ENCODE measurements around the gene LCN2.
A peak's percentile ranks its signal among the peaks of the same experiment; 100 is the strongest.
"Not testable (repeated sequence)": the region's sequence is repeated elsewhere in the genome, so short reads cannot be mapped to it uniquely, and the experiment has no call there.

Gene LCN2

DNA sequence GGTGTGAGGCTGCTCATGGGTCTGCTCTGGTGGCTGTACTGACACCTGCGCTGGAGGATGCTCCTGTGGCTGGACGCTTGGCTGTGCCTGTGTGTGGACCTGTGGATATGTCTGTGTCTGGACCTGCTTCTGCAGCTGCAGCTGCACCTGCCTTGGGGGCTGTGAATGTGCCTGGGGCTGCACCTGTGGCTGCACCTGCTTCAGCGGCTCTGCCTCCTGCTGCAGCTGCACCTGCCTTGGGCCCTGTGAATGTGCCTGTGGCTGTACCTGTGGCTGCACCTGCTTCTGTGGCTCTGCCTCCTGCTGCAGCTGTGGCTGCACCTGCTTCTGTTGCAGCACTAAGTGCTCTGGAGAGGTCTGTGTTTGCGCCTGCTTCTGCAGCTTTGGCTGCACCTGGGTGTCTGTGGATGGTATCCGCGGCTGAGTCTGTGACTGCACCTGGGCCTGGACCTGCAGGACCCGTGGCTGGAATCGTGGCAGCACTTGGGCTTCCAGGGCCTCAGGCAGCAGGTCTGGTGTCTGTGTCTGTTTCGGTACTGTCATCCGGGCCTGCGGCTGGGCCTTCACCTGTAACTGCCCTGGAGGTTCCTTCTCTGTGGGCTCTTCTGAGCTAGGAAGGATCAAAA, 29.7 kb downstream of the LCN2 start:
- DNase-seq (ENCODE audit: low read depth): no peak
- no peak overlapping the region for H3K4me3 ChIP-seq (ENCODE audit: low read length)
- TF ChIP-seq, protein P1, sequence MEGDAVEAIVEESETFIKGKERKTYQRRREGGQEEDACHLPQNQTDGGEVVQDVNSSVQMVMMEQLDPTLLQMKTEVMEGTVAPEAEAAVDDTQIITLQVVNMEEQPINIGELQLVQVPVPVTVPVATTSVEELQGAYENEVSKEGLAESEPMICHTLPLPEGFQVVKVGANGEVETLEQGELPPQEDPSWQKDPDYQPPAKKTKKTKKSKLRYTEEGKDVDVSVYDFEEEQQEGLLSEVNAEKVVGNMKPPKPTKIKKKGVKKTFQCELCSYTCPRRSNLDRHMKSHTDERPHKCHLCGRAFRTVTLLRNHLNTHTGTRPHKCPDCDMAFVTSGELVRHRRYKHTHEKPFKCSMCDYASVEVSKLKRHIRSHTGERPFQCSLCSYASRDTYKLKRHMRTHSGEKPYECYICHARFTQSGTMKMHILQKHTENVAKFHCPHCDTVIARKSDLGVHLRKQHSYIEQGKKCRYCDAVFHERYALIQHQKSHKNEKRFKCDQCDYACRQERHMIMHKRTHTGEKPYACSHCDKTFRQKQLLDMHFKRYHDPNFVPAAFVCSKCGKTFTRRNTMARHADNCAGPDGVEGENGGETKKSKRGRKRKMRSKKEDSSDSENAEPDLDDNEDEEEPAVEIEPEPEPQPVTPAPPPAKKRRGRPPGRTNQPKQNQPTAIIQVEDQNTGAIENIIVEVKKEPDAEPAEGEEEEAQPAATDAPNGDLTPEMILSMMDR (IDR thresholded peaks at IDR 0.05; ENCODE audit: insufficient read depth, low read depth, low read length, missing control alignments): no peak

DNA sequence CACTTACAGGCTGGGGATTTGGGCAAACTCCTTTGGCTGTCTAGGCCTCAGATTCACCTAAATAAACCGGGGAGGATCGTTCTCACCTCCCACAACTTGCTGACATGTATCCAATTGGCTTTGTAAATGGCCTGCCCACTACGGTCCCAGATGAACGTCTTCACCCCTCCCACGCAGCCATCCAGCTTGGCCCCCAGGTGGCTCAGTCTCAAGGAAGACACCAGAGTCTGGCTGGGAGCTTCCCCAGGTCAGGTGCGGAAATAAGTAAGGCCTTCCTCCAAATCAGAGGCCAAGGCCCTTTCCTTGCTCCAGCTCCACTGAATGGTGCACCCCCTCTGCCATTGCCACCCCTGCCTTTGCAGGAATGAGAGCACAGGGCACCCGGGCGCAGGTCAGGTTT, 30.7 kb downstream of the LCN2 start:
- TF ChIP-seq, protein P1 (IDR thresholded peaks at IDR 0.05; ENCODE audit: insufficient read depth, low read depth, low read length, missing control alignments): no peak
- DNase-seq (ENCODE audit: low read depth): no peak
- H3K4me3 ChIP-seq (ENCODE audit: low read length): no peak overlapping the region

DNA sequence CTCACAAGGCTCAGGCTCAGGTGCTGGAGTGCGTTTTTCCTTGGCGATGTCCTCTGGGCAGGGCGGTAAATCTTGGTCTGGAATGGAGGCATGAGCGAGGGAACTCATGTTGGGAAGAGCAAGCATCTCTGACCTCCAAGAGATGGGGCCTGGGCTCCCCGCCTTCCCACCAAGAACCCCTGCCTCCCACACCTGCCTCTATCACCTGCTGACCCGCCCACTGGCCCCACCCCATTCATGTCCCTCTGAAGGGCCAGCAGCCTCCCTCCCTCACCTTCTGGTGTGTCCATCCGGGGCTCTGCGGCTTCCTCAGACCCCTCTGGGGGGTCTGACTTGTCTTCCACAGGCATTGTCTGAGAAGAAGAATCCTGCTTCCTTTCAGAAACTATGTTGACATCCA, 31.2 kb downstream of the LCN2 start:
- H3K4me3 ChIP-seq (ENCODE audit: low read length): no peak overlapping the region
- TF ChIP-seq, protein P1 (IDR thresholded peaks at IDR 0.05; ENCODE audit: insufficient read depth, low read depth, low read length, missing control alignments): no peak
- no peak for DNase-seq (ENCODE audit: low read depth)

DNA sequence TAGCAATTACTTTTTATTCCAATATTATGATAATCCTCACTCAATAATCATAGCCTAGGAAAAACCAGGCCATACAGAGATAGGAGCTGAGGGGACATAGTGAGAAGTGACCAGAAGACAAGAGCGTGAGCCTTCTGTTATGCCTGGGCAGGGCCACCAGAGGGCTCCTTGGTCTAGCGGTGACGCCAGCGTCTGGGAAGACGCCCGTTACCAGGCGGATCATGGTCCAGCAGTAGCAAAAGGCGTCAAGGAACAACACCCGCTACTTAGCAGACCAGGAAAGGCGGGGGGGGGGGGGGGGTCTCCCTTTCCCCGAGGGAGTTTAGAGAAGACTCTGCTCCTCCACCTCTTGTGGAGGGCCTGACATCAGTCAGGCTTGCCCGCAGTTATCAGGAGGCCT, 32.2 kb downstream of the LCN2 start:
- TF ChIP-seq, protein P1 (IDR thresholded peaks at IDR 0.05; ENCODE audit: insufficient read depth, low read depth, low read length, missing control alignments): peak; percentile 38

DNA sequence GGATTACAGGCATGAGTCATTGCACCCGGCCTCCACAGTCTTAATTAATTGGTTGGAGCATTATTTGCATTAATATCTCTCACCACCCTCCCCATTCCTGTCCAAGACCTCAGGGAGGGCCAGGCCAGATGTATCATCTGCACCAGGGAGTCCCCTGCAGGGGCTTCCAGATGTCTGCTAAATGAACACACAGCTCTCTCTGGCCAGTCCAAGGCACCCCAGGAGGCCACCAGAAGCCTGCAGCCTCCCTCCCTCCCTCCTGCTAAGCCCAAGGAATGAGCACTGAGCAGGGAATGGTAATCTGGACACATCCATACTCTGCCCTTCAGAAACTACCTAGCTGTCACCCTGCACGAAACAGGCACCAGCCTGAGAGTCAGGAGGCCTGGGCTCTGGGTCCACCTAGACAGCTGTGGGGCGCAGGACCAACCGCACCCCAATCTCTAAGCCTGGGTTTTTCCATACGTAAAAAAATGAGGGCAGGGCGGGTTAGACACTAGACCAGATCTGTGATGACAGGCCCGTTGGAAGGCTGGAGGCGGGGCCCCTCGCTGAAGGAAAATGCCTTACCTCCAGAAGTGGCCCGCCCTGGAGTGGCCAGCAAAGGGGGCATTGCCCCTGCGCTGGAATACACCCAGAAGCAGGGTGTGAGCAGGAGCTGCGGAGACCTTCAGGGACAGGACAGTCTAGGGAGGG, 33.8 kb downstream of the LCN2 start:
- TF ChIP-seq, protein P1 (IDR thresholded peaks at IDR 0.05; ENCODE audit: insufficient read depth, low read depth, low read length, missing control alignments): no peak
- H3K4me3 ChIP-seq (ENCODE audit: low read length): no peak overlapping the region
- DNase-seq (ENCODE audit: low read depth): no peak

More for the DNA sequence above, 32.2 kb downstream of the LCN2 start:
- not testable (repeated sequence) for DNase-seq (ENCODE audit: low read depth); H3K4me3 ChIP-seq (ENCODE audit: low read length)

DNA sequence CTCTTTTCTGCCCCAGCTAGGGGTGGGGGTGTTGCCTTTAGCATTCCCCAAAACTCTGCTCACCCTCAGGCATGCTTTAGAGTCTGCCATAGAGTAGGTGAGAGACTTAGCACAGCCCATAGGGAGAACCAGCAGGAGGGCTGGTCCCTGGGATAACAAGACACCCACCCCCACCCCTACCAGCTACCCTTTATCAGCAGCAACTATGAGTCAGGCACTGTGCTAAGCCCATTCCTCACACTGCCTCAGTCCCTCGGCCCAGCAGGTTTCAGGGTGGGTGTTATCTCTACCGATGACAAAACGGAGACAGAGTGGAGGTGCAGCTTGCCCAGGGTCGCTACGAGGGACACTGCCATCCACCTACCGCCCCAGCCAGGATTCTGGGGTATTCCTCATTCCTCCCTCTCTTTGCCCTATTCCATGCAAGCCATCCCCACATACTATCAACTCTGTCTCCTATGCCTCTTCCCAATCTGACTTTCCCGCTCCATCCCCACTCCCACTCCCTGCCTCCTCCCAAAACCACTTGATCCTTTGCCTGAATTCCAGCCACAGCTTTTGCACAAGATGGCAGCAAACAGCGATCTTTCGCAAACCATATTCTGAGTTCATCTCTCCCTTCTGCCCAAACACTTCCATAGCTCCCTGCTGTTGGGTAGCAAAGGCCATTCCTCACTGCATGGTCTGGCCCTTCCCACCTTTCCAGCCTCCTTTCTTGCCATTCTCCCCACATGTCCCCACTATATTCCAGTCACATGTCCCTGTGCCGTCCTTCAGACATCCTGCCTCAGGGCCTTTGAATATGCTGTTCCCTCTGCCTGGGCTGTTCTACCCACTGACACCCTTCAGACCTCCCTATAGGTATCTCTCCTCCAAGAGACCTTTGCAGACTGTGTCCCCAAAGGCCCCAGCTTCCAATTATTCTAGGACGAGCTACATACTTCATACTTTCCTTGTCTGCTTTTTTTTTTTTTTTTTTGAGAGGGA, 37.0 kb downstream of the LCN2 start:
- no peak overlapping the region for H3K4me3 ChIP-seq (ENCODE audit: low read length)
- no peak for DNase-seq (ENCODE audit: low read depth)
- TF ChIP-seq, protein P1 (IDR thresholded peaks at IDR 0.05; ENCODE audit: insufficient read depth, low read depth, low read length, missing control alignments): no peak

Data from epithelial cell of esophagus (primary cell).